Activated T-cell treated with anti-CD3 and anti-CD28 coated beads for 48 hours (primary cell): ENCODE data around the gene ZNF311.

Experiments used
- DNase-seq: peaks from one replicate; pipeline ENCODE4 v3.0.0-alpha.2; 2020; ENCODE audit warnings: low read depth

The ZNF311 gene

GRCh38 chr6:29005183-29005885 lies at the start of gene ZNF311:
TSS of gene ZNF311 (minus strand) at chr6:29005315. CDS start at chr6:29003954, 1,361 bp downstream.
- no peak for DNase-seq

GRCh38 chr6:29051680-29052079 lies 46.6 kb upstream of the ZNF311 start:
- DNase-seq = no peak

GRCh38 chr6:29045075-29045474 lies 40.0 kb upstream of the ZNF311 start, which contains the start of gene OR2W1:
TSS of gene OR2W1 (minus strand) at chr6:29045175. CDS start at chr6:29045175, 0 bp downstream.
- DNase-seq = no peak

GRCh38 chr6:29035951-29036350 lies 30.8 kb upstream of the ZNF311 start:
- DNase-seq = no peak

- DNase-seq = no peak
These were observed 23.7 kb upstream of the ZNF311 start for GRCh38 chr6:29028821-29029220.

- DNase-seq = no peak
These were observed 20.9 kb upstream of the ZNF311 start for GRCh38 chr6:29025927-29026585.

- DNase-seq = no peak
These were observed 16.3 kb upstream of the ZNF311 start for GRCh38 chr6:29021434-29021833.

GRCh38 chr6:29019629-29020028 lies 14.5 kb upstream of the ZNF311 start:
- no peak for DNase-seq

- no peak for DNase-seq
These were observed 12.3 kb upstream of the ZNF311 start for GRCh38 chr6:29017428-29017802.

GRCh38 chr6:29016559-29017427 lies 11.7 kb upstream of the ZNF311 start:
- DNase-seq = peak; percentile 70

- DNase-seq = no peak
These were observed 9.9 kb upstream of the ZNF311 start for GRCh38 chr6:29014729-29015608.

- peak; percentile 14 for DNase-seq
These were observed 6.2 kb upstream of the ZNF311 start for GRCh38 chr6:29011276-29011734.

- no peak for DNase-seq
These were observed 4.2 kb upstream of the ZNF311 start for GRCh38 chr6:29009358-29009757.

GRCh38 chr6:29008089-29008488 lies 3.0 kb upstream of the ZNF311 start:
- DNase-seq = no peak

- DNase-seq = no peak
These were observed 8.1 kb downstream of the ZNF311 start for GRCh38 chr6:28996844-28997510.

- no peak for DNase-seq
These were observed 9.9 kb downstream of the ZNF311 start for GRCh38 chr6:28995093-28995650.

- DNase-seq = peak; percentile 79
These were observed 16.4 kb downstream of the ZNF311 start for GRCh38 chr6:28988536-28989311.

- DNase-seq = no peak
These were observed 19.5 kb downstream of the ZNF311 start for GRCh38 chr6:28985462-28986164.

GRCh38 chr6:28983838-28984237 lies 21.3 kb downstream of the ZNF311 start:
- no peak for DNase-seq
